Progenitor cell of endocrine pancreas (in vitro differentiated cells): ENCODE data around the gene STEAP1B. TPM values are rescaled to one million over a fixed set of nuclear protein-coding genes. Genes with fewer than 3 reads are reported as not detected.

Source experiments
- DNase-seq: peaks from one replicate; pipeline ENCODE4 v3.0.0; 2021; ENCODE audit warnings: low spot score; ENCODE audit not compliant: unreplicated experiment
- H3K27ac Mint-ChIP-seq: 2 replicates; pipeline ENCODE4 v1.8.0; 2021; ENCODE audit warnings: mild to moderate bottlenecking, moderate library complexity, mixed read lengths
- H3K27me3 Mint-ChIP-seq: 2 replicates; pipeline ENCODE4 v1.8.0; 2021; ENCODE audit warnings: mixed read lengths
- H3K36me3 Mint-ChIP-seq: 2 replicates; pipeline ENCODE4 v1.8.0; 2022; ENCODE audit warnings: mixed read lengths; ENCODE audit not compliant: insufficient read depth
- H3K4me1 Mint-ChIP-seq: 2 replicates; pipeline ENCODE4 v1.8.0; 2021; ENCODE audit warnings: low read depth, mixed read lengths
- H3K4me3 Mint-ChIP-seq: 2 replicates; pipeline ENCODE4 v1.8.0; 2021; ENCODE audit warnings: low read depth, mild to moderate bottlenecking, moderate library complexity, mixed read lengths
- H3K9me3 Mint-ChIP-seq: 2 replicates; pipeline ENCODE4 v1.8.0; 2021; ENCODE audit warnings: low read depth, mixed read lengths
- total RNA-seq: library from RNA; stranded (reverse); gene quantifications from 2 replicates; pipeline ENCODE4 v1.2.1, GENCODE V29; 2021
- TF ChIP-seq, protein P1 (sequence below): fragments of 200-600 bp; sonication (generic); IDR thresholded peaks from one replicate; pipeline ENCODE4 v1.5.0; 2021; ENCODE audit warnings: antibody characterized with exemption, mild to moderate bottlenecking; ENCODE audit not compliant: unreplicated experiment

The STEAP1B gene
- total RNA-seq, 1 donor from 2014 or later = 0.89 TPM

DNA sequence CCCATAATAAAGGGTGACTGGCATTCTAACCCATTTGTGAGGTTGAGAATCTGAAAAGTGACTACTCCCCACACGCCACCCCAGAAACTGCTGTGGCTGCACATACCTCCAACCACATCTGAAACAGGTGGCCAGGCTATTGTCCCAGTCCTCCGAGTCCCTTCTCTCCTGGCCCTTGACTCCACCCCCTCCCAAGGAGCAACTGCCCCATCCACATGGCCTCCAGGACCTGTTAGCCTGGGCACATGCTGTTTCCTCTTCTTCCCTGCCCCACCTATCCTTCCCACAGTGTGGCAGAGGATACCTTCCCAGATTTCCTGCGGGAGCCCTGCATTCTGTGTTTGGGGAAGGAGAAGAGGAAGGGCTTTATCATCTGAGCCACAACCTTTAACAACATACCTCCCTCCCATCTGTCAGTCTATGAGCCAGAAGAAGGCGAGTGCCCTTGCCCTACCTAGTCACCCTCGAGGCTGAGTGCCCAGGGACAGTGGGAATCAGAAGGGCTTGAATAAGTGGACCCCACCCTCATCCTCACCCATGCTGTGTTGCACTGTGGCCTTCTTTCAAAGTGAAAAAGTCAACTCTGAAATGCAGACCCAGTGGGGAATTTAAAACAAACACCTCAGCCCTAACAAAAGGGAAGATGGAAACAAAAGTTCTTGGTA, 11.9 kb downstream of the STEAP1B start:
- Mint-ChIP-seq H3K27ac (no peak overlapping the region), H3K4me3 (no peak overlapping the region), H3K9me3 (no peaks in the 10 kb centered on the region), H3K4me1 (no peaks in the 10 kb centered on the region), H3K36me3 (no peaks in the 10 kb centered on the region), H3K27me3 (peaks cover 5% of the 10 kb centered on the region)
- no peak for DNase-seq
- TF ChIP-seq, protein P1, sequence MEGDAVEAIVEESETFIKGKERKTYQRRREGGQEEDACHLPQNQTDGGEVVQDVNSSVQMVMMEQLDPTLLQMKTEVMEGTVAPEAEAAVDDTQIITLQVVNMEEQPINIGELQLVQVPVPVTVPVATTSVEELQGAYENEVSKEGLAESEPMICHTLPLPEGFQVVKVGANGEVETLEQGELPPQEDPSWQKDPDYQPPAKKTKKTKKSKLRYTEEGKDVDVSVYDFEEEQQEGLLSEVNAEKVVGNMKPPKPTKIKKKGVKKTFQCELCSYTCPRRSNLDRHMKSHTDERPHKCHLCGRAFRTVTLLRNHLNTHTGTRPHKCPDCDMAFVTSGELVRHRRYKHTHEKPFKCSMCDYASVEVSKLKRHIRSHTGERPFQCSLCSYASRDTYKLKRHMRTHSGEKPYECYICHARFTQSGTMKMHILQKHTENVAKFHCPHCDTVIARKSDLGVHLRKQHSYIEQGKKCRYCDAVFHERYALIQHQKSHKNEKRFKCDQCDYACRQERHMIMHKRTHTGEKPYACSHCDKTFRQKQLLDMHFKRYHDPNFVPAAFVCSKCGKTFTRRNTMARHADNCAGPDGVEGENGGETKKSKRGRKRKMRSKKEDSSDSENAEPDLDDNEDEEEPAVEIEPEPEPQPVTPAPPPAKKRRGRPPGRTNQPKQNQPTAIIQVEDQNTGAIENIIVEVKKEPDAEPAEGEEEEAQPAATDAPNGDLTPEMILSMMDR = no peak

DNA sequence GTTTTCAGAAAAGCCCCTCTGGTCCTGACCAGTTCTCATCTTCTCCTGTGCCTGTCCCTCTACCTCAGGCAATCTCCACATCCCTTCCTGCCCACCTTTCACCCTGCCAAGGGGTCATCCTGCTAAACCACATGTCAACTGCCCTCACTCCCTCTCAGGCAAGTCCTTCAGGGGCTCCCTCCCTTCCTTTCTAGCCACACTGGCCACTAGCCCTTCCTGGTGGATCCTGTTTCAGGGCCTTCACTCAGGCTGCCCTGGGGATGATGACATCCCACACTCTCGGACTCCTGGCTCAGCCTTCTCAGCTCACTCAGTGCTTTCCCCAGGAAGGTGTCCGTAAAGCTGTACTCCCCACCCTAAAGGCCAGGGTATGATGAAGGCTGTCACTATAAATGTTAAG, 13.4 kb downstream of the STEAP1B start:
- TF ChIP-seq, protein P1 = no peak
- Mint-ChIP-seq H3K4me3 (no peak overlapping the region), H3K27ac (no peak overlapping the region)

DNA sequence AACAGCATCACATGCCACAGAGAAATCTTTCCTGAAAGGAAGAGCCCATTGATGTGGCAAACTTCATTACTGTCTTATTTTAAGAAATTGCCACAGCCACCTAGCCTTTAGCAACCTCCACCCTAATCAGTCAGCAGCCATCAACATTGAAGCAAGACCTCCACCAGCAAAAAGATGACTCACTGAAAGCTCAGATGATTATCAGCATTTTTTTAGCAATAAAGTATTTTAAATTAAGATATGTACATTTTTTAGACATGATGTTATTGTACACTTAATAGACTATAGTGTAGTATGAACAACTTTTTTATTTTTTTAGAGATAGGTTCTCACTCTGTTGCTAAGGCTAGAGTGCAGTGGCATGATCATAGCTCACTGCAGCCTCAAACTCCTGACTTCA, 14.8 kb downstream of the STEAP1B start:
- Mint-ChIP-seq H3K27me3 (peaks cover 8% of the 10 kb centered on the region), H3K4me3 (no peak overlapping the region), H3K9me3 (no peaks in the 10 kb centered on the region), H3K4me1 (no peaks in the 10 kb centered on the region), H3K27ac (no peak overlapping the region), H3K36me3 (no peaks in the 10 kb centered on the region)
- no peak for DNase-seq
- TF ChIP-seq, protein P1 = no peak

More for the DNA sequence above, 13.4 kb downstream of the STEAP1B start:
- Mint-ChIP-seq H3K4me1 (no peaks in the 10 kb centered on the region), H3K27me3 (peaks cover 5% of the 10 kb centered on the region), H3K36me3 (no peaks in the 10 kb centered on the region), H3K9me3 (no peaks in the 10 kb centered on the region)
- no peak for DNase-seq

DNA sequence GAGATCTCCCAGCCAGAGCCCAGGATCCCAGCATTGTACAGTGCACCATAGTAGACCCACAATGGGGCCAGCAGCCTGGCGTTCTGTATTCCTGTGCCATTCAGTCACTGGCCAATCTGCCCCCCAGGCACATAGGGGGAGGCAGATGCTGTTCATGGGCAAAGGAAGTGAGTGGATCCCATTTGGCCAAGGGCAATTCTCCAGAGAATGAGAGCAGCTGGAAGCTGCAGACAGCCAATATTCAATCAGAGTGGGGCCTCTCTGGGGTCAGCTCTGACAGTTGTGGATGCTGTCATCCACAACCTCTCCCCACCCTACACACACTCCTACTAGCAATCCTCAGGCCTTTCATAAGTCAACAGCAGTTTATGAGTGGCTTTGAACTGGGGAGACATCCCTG, 17.5 kb downstream of the STEAP1B start:
- Mint-ChIP-seq H3K4me3 (no peak overlapping the region), H3K9me3 (no peaks in the 10 kb centered on the region), H3K27ac (no peak overlapping the region), H3K4me1 (peaks cover 5% of the 10 kb centered on the region), H3K36me3 (no peaks in the 10 kb centered on the region), H3K27me3 (peaks cover 11% of the 10 kb centered on the region)
- TF ChIP-seq, protein P1 = no peak
- no peak for DNase-seq

DNA sequence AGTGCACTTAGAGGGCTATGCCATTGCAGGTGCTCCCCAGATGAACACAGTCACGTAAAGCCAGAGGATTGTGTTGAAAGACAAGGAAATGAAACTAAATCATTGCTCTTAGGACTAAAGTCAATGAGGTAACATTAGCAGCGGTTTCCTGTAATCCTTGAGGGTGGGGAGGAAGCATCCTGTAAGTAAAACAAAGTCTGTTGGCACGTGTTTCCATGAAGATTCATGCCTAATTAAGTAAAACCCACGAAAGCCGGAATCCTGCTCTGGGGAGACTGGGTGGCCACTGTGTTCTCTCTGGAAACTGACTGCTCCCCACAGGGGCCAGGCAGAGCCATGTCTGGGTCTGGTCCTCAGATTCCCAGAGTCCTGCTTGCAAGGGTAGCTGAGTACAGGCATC, 18.3 kb downstream of the STEAP1B start:
- no peak overlapping the region for H3K4me3 Mint-ChIP-seq
- peaks cover 10% of the 10 kb centered on the region for H3K27me3 Mint-ChIP-seq
- no peaks in the 10 kb centered on the region for H3K36me3 Mint-ChIP-seq

More for the DNA sequence above, 18.3 kb downstream of the STEAP1B start:
- no peak for DNase-seq
- Mint-ChIP-seq H3K4me1 (peaks cover 9% of the 10 kb centered on the region), H3K27ac (no peak overlapping the region), H3K9me3 (no peaks in the 10 kb centered on the region)
- TF ChIP-seq, protein P1 = no peak
